Stimulated activated naive CD8-positive, alpha-beta T cell treated with anti-CD3 and anti-CD28 coated beads, Interleukin-15, Interleukin-2, amounts not matched to agents 100 U/mL and 50 U/mL, for 24 hours (primary cell): ENCODE results near the gene ERAS.
"Not testable (repeated sequence)": the region's sequence is repeated elsewhere in the genome, so short reads cannot be mapped to it uniquely, and the experiment has no call there.

Experiments
- ATAC-seq: fragments of 150-1000 bp; cut with Tn5 transposase; one replicate; pipeline ENCODE4 v1.10.0; 2021
- DNase-seq: peaks from one replicate; pipeline ENCODE4 v3.0.0; 2021

ERAS gene

DNA sequence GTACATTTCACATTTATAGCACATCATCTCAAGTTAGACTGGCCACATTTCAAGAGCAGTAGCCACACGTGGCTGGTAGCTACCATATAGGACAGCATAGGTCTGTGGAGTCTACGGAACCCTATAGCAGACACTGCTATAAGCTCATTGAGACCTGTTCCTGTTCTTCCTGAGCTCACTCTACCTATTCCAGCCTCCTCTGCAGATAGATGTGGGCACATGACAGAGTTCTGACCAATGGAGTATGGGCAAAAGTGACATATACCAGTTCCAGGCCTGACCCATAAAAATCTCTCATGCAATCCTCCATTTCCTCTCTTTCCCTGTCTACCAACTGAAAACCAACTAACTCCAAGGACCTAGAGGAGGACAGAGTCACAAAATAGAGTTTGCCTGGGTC is 28.0 kb upstream of the ERAS start:
- ATAC-seq, result no peak
- no peak for DNase-seq

DNA sequence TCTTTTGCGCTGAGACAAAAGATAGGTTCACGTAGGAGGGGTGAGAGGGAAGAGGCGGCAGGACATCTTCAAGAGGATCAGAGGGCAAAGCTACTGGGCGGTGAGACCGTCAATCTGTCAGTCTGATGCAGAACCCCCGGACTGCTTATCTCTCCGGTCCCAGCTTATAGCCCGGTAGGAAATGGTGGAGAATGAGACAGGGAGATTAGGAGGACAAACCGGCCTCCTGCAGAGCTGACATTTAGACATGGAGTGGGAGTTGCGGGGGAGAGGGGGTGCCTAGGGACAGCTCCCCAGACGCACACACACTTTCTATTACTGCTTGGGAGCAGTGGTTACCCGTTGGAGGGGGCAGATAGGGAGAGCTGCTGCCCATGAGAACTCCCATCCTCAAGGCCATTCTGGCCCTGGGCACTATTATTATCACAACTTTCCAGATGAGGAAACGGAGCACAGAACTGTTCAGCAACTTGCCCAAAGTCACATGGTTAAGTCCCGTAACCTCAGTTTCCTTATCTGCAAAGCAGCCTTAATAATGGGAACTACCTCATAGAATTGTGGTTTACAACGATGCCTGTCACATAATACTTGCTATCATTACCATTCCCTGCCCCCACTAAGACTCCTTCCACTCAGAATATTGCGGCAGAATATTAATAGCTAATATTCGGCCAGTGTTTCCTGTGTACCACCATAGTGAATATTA is 25.6 kb upstream of the ERAS start:
- peak; percentile 9 for DNase-seq
- ATAC-seq, result no peak

DNA sequence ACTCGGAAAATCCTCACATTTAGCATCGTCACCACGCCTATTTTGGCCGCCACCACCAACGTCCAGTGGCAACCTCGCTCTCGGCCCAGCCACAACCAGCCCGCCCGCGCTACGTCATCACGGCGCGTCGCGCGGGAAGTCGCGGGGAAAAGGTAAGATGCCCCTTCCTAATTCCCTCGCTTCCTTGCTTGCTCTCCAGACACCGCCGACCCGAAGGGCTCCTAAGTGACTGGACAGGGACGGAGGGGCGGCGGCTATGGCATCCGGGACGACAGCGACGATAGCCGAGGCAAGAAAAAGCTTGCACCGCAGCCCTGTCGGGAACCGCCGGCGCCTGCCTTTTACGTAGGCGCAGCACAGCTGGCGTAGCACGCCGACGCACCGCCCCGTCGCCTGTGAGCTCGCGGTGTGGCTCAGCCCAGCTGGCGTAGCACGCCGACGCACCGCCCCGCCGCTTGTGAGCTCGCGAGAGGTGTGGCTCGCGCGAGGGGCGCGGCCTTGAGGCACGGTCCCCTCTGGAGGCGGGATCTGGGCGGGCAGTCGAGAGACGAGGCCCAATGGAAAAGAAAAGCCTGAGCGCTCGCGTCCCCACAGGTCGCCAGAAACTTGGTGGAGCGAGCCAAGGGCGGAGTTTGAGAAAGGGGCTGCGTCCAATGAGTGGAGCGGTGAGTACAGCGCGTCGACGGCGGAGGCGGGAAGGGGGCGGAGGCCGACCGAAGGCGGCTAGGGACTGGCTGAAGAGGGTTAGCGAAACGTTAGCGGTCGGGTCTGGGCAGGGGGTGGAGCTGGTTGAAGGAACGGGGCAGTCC is 24.8 kb upstream of the ERAS start, which contains the start of gene HDAC6:
HDAC6 (plus strand) TSS at position 788 of the 809 bp plus-strand sequence. CDS start 626 bp downstream, outside the sequence.
- DNase-seq, result peak; percentile 91
- ATAC-seq, result peak; percentile 89

DNA sequence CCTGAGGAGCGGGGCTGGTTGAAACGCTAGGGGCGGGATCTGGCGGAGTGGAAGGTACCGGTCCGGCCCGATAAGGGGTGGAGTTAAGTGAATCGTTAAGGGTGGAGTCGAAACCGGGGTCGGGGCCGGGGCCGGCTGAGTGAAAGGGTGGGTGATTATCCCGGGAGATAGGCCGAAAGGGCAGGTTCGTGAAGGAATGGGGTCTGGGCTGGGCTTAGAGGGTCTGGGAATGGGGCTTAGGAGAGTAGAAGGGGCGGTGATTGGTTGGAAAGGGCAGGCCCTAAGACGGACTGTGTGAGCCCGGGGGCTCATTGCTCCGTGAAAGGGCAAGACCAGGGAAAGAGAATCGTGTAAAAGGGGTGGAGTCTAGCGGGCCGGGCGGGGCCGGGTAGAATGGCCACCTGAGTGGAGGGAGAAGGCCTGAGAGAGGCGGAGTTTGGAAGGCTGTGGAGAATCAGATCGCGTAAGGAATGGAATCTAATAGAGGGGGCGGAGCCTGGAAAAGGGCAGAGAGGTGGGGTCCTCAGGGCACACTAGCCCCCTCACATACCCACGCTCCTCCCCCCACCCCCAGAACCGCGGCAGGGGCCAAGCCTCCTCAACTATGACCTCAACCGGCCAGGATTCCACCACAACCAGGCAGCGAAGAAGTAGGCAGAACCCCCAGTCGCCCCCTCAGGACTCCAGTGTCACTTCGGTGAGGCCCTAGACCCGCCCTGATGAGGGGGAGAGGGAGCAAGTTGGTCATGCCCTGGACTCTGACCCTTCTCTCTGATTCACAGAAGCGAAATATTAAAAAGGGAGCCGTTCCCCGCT is 24.0 kb upstream of the ERAS start:
- ATAC-seq, result peak; percentile 57
- peak; percentile 77 for DNase-seq

DNA sequence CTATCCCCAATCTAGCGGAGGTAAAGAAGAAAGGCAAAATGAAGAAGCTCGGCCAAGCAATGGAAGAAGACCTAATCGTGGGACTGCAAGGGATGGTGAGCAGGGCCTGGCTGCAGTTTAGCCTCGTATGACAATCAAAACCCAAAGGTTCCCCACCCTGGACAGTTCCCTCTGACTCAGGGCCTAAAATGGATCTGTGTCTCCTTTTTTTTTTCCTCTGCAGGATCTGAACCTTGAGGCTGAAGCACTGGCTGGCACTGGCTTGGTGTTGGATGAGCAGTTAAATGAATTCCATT is 23.5 kb upstream of the ERAS start:
- ATAC-seq (no peak), DNase-seq (no peak)

DNA sequence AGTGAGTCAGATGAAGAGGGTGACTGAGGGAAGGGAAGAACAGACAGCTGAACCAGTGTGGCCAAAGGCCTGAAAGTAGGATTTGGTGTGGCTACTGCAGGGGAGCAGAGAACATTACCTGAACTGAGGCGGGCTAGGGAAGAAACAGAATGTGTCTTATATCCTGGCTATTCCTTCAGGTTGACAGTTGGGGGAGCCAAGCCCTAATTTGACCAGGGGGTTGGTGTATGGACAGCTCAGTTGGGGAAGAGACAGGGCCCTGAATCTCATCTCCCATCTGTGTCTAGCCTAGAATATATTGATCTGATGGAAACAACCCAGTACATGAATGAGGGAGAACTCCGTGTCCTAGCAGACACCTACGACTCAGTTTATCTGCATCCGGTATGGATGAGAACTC is 20.2 kb upstream of the ERAS start:
- DNase-seq (no peak), ATAC-seq (no peak)

DNA sequence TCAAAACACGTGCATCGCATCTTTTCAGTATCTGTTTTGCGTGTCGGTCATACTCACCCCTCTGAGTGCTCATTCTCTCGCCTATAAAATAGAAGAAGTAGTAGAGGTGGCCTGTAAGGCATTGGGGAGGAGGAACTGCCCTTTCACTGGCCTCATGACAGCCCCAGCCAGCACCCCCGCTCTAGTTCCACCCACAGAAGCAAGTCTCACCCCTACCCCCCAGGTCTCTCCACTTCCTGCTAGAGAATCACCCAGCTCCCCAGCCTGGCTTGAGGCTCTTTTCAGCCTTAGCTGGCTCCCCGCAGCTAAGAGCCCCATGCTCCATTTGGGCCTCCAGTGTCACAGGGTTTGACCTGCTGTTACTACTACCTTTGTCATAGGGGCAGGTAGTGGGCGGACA is 12.7 kb upstream of the ERAS start:
- DNase-seq (no peak), ATAC-seq (no peak)

DNA sequence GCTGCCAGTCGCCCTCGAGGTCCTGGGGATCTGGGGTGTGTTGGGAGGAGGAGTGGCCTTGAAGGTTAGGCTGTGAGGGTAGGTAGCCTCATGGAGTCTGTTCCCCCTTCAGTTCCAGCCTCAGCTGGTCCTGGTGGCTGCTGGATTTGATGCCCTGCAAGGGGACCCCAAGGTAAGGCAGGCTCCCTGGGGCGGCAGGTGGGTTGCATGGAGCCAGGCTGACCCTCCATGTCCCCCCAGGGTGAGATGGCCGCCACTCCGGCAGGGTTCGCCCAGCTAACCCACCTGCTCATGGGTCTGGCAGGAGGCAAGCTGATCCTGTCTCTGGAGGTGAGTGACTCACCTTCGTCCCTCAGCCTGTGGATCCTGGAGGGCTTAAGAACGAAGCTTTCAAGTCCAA is 11.6 kb upstream of the ERAS start:
- DNase-seq (no peak), ATAC-seq (no peak)

DNA sequence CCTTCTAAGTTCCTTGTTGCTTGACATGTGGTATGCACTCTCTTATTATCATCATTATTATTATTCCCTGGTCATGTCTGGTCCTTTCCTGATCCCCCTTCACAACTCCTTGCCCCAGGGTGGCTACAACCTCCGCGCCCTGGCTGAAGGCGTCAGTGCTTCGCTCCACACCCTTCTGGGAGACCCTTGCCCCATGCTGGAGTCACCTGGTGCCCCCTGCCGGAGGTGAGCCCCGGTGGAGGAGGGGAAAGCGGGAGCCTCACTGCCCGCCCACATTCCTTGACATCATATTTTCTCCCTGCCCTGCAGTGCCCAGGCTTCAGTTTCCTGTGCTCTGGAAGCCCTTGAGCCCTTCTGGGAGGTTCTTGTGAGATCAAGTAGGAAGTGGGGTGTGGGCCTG is 11.0 kb upstream of the ERAS start:
- DNase-seq (no peak), ATAC-seq (no peak)

DNA sequence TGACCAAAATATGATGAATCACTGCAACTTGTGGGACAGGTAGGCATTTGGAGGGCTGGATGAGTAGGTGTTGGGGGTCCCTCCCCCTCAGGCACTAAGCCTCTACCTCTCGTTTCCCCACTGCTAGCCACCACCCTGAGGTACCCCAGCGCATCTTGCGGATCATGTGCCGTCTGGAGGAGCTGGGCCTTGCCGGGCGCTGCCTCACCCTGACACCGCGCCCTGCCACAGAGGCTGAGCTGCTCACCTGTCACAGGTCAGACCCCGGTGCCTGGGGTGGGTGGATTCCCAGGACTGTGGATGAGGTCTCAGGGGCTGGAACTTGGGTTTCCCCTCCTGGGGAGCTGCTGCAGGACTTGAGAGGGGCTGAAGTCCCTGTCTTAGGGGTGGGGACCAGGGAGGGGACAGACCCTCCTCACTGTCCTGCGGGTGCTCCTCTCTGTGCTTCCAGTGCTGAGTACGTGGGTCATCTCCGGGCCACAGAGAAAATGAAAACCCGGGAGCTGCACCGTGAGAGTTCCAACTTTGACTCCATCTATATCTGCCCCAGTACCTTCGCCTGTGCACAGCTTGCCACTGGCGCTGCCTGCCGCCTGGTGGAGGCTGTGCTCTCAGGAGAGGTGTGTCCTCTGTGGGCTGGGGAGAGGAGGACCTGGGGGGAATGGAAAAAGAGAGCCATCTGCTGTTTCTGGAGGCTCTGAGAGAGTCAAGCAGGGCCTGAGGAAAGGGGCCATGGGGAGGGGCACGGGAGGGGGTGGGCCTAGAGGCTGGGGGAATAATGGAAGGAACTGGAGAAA is 10.1 kb upstream of the ERAS start:
- no peak for DNase-seq
- no peak for ATAC-seq

DNA sequence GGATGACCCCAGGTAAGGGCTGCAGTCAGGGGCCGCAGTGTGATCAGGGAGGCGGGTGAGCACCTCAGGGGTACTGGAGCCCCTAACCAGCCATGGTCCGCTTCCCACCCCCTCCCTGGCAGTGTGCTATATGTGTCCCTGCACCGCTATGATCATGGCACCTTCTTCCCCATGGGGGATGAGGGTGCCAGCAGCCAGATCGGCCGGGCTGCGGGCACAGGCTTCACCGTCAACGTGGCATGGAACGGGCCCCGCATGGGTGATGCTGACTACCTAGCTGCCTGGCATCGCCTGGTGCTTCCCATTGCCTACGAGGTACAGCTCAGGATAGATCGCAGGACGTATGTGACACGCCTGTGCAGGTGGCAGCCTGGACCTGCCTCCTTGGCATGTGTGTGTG is 8.2 kb upstream of the ERAS start:
- no peak for ATAC-seq
- no peak for DNase-seq

DNA sequence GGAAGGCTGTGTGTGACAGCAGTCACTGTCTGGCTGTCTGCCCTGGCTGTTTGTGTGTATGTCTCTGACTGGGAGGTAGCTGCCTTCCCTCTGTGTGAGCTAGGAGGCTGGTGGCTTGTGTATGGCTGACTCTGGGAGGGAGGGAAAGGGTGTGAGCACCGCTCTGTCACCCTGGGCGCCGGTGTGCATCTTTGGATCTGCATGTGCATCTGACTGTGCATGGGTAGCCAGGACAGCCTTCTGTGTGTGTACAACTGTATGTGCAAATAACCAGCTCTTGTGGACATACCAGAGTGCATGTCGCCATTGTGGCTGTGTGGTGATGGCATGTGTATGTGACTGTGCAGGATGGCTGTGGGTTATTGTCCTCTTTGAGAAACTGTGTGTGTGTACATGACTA is 7.4 kb upstream of the ERAS start:
- DNase-seq (no peak), ATAC-seq (no peak)

DNA sequence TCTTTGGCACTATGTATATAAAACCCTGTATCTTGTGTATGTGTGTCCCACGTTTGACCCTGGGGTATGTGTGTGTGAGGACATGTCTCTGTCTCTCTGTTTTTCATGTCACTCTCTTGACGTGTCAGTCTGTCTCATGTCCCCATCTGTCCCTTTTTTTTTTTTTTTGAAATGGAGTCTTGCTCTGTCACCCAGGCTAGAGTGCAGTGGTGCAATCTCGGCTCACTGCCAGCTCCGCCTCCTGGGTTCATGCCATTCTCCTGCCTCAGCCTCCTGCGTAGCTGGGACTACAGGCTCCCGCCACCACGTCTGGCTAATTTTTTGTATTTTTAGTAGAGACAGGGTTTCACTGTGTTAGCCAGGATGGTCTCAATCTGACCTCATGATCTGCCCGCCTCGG is 6.9 kb upstream of the ERAS start:
- ATAC-seq, DNase-seq: not testable (repeated sequence)

DNA sequence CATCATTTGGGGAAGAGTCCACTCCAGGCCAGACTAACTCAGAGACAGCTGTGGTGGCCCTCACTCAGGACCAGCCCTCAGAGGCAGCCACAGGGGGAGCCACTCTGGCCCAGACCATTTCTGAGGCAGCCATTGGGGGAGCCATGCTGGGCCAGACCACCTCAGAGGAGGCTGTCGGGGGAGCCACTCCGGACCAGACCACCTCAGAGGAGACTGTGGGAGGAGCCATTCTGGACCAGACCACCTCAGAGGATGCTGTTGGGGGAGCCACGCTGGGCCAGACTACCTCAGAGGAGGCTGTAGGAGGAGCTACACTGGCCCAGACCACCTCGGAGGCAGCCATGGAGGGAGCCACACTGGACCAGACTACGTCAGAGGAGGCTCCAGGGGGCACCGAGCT is 3.3 kb upstream of the ERAS start:
- ATAC-seq, result no peak
- DNase-seq, result no peak

DNA sequence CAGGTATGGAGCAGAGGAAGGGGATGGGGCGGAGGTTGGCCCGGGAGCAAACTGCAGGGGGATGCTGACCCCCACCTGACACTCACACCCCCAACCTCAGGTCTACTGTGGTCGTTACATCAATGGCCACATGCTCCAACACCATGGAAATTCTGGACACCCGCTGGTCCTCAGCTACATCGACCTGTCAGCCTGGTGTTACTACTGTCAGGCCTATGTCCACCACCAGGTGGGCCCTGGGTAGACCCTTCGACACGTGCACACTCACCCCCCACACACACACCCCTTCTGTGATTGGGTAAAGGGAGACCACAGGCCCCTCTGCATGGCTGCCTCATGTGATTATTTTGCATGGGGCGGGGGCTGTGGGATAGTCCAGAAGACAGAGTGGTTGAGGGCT is 2.2 kb upstream of the ERAS start:
- no peak for DNase-seq
- ATAC-seq, result no peak

DNA sequence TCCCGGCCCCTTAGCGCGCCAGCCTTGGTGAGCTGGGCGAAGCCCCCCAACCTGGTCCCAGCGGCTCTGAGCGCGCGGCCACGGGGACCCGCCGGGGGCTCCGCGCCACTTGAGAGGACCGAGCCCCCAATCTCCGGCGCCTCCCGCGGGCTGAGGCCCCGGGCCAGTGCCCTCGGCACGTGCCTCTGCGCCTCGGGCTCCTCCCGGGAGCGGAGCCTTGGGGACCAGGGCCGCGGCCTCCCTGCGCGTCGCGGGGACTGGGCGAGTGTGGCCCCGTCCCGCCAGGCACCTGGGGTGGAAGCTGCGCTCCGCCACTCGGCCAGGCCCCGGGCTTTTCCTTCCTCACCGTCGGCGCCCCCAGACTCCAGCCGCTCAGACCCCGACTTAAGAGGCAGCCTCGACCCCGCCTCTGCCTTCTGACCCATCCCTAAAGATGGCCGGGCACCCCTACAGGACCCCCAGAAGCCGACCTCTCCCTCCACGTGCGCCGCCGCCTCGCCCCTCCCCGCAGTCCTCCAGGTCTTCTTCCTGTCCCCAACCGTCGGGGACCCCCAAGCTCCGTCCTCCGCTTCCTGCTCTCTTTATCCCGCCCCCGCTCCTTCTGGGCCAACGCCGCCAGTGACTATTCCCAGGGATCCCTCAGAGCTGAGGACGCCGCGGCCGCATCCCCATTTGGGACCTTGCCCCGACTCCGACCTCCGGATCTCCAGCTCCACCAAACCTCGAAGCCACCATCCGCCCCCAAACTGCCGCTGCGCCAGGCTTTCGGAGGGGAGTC is 752 bp downstream of the ERAS start:
- DNase-seq, result no peak
- no peak for ATAC-seq

DNA sequence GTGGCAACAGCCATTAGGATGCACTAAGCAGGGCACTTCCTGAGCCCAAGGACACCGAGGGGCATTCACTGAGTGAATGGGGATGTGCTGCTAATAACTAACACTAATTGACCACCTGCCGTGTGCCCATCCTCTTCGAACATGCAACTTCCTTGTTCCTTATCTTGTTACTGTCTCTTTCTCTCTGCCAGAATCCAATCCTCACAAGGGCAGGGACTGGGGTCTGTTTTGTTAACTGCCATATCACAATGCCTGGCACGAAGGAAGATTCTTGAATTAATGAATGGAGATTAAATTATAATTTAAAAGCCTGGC is 1.3 kb downstream of the ERAS start:
- no peak for ATAC-seq

DNA sequence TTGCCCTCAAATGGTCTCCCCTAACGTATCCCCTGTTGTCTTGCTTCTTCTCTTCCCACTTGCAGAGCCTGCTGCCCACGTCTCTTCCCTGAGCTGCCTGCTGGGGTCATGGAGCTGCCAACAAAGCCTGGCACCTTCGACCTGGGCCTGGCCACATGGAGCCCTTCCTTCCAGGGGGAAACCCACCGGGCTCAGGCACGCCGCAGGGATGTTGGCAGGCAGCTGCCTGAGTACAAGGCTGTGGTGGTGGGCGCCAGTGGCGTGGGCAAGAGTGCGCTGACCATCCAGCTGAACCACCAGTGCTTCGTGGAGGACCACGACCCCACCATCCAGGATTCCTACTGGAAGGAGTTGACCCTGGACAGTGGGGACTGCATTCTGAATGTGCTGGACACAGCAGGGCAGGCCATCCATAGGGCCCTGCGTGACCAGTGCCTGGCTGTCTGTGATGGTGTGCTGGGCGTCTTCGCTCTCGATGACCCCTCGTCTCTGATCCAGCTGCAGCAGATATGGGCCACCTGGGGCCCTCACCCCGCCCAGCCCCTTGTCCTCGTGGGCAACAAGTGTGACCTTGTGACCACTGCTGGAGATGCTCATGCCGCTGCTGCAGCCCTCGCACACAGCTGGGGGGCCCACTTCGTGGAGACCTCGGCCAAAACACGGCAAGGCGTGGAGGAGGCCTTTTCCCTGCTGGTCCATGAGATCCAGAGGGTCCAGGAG is 2.9 kb downstream of the ERAS start:
- ATAC-seq (no peak), DNase-seq (no peak)

More for the DNA sequence above, 1.3 kb downstream of the ERAS start:
- DNase-seq, result no peak

DNA sequence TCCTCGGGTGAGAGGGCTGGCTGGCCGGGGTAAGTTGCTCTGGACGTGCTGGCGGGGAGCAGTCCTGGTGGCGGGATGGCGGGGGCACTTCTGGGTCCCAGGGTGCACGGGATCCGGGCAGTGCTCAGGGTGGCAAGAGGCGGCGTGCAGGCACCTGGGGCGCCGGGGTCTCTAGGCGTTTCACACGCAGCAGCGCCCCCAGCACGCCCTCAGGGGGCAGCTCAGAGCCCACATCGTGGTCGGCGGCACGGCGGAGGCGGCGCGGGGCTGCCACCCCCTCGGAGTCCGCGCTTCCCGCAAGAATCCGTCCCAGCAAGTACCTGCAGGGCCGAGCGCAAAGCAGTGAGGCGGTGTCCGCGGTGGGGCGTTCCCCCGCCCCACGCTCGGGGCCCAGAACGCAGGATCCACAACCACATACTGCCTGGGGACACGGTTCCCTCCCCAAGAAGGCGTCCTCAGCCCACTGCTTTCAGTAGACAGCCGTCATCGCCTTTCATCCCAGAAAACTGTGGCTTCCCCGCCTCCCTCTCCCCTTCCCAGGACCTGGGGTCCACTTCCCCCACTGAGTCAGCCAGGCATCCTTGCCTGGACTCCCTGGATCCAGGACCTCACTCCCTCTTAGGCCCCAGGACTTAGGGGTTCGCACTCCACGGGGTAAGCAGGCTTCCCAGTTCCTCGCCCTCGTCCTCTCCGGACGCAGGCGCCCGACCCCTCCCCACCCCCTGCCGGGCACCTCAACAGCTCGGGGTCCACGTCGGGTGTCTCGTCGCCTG is 5.0 kb downstream of the ERAS start:
- ATAC-seq (no peak), DNase-seq (no peak)

DNA sequence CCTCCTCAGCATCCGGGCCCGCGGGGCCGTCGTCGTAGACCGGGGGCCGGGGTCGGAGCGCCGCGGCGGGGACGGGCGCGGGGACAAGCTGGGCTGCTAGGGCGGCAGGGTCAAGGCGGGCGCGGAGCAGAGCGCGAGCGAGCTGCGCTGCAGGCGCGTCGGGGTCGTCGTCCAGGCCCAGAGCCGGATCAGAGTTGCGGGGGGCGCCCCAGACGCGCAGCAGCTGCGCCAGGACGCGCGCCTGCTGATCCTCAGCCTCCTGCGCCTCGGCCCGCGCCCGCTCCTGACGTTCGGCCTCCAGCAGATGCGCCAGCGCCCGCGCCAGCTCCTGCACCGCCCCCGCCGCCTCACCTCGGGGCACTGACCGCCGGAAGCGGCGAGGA is 5.6 kb downstream of the ERAS start:
- ATAC-seq (no peak), DNase-seq (no peak)
